DMS 273 (cell line): ENCODE measurements around the gene EN2.

Source experiments
- DNase-seq: peaks from one replicate; lab custom pipeline; 2025; ENCODE audit not compliant: unreplicated experiment; lab: John Stamatoyannopoulos, UW

Gene EN2

DNA sequence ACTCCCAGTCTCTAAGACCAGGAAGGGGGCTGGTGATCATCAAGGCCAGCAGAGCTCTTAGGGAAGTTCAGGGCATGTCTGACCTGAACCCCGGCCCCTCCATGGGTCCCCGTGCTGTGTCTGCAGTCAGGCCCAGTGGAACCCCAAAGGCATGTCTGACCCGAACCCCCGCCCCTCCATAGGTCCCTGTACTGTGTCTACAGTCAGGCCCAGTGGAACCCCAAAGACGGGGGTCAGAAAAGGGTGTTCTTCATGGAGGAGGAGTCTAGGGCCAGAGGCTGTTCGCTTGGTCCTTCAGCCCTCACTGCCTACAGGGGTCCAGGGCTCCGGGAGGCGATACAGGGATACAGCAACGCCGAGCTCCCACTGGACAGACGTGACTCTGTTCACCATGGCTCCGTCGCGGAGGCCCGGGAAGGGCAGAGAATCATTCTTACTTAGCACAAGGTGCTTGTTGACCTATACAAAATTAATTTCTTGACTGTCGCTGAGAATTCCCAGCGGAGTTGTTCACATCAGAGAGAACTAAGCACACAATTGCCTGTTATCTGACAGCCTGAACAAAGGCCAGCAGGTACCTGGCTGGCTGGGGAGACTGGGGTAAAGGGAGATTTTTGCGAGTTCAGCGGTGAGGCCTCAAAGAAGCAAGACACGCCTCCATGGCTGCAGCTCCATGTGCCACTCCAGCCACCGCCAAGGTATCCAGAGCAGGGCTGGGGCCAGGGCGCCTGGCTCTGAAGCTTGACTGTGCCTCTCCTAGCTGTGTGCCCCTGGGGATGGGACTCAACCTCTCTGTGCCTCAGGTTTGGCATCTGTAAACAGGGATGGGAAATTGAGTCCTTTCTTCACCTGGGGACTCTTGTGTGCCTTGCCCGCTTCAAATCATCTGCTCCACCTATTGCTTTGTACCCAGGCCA, 26.8 kb downstream of the EN2 start:
- no peak for DNase-seq

DNA sequence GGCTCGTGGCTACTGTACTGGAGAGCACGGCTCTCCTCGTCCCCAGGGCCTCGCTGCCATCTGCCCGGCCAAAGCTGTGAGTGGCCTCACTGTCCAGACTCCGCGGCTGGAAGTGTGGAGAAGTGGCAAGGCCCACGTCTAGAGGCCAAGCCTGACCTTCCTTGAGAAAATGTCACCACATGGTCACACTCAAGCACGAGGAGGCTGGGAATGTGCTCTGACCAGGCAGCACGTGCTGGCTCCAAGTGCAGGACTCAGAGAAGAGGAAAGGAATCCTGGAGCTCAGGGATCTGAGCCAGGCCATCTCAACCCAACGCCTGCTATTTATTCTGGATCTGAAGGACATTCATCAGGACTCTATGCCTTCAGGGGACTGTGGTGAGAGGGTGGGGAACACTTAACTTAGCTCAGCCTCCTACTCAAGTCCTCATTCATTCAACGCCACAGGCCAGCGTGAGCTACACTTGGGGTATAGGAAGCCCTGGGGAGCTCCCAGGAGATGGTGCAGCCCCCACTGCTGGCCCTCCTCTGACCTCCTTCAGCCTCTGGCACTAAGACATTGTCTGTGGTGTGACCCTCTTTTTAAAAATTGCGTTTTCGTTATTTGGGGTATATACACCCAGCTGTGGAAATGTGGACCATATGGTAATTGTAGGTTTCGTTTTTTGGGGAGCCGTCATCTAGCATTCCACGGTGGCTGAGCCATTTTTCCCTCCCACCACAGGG, 29.0 kb downstream of the EN2 start:
- no peak for DNase-seq

DNA sequence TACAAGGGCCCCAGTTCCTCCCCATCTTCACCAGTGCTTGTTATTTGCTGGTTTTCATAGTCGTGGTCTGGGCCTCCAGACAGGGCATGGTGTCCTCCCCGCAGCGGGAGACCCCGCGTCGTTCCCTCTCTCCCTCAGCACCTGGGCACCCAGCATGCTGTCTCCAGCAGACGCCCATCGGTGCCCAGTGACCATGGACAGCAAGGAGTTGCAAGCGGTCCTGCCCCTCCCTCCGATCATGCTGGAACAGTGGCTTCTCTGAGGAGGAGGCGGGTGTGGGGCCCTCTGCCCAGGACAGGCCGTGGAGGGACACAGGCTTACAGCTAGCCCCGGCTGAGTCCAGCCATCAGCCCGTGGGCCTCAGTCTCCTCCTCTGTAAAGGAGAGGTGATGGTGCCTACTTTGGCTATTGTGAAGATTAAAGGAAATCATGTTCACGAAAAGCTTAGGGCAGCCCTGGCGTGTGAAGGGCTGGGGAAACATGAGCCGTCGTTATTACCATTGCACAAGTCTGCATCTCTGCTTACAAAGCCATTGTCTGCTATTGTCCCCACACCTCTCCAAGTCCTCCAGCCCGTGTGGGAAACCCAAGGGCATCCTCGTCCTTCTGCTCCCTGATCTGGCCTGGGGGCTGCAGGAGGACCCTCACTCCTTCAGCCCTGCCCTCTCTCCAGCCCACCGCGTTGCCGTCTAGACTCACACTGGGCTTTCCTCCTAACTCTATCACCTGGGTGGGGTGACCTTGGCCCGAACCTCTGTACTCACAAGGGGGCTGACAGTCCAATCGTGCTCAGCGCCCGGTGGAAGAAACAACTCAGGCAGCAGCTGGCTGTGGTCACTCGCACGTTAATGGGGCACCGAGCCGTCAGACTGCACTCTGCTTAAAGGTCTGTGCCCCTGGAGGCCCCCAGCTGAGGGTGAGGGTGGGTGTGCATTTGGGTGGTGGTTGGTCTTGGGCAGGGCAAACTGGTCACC, 29.9 kb downstream of the EN2 start:
- DNase-seq, result no peak

DNA sequence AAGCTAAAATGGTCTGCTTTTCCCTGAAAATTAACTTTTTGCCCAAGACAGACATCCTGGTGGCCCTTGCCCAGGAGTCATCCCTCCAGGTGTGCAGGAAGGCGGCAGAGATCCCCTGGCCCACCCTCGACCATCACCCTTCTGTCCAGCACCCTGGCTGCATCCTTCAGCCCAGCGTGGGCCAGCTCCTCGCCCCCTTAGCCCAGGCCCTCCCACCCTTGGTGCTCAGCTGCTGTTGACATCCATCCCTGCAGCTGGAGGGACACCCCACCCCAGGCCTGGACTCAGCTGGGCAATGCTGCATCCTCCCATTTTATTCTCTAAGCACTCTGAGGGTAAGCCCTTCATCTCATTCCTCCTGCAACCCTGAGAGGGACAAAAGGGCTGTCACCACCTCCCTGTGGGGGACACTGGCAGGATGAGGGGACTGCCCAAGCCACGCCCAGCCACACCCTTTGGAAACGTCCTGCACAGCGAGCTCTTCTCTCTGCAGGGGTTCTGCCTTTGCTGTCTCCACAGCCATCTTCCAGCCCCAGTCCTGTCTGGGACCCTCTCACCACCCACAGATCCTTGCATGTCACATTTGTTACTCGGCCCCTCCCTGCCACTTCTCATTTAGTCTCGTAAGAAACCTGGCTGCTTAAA, 30.7 kb downstream of the EN2 start:
- DNase-seq, result no peak

DNA sequence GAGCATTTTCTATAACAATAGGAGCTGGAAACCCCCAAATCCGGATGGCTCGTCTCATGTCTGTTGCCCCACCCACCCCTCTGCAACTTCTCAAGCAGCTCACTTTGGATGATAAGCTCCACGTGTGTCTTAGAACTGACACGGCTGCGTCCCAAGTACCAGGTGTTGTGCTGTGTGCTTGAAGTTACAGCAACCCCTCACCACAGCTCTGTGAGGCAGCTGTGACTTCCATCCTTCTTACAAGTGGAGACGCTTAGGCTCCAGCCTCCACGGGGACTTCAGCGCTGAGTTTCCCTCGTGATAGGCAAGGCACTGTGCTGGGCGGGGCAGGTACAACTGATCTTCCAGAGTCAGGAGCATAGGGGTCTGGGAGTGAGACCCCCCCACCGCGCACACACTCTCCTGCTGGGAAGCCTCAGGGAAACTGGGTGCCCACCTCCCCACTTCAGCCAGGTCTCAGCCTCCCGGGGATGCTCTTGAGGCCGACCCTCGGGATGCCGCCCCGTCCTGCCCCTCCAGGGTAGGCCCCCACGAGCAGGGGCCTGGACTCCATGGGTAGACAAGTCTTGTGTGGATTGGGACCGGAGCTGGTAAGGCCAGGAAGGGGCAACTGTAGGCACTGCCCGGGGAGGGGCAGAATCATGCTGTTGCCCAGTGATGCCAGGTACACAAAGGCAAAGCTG, 31.4 kb downstream of the EN2 start:
- DNase-seq, result no peak

DNA sequence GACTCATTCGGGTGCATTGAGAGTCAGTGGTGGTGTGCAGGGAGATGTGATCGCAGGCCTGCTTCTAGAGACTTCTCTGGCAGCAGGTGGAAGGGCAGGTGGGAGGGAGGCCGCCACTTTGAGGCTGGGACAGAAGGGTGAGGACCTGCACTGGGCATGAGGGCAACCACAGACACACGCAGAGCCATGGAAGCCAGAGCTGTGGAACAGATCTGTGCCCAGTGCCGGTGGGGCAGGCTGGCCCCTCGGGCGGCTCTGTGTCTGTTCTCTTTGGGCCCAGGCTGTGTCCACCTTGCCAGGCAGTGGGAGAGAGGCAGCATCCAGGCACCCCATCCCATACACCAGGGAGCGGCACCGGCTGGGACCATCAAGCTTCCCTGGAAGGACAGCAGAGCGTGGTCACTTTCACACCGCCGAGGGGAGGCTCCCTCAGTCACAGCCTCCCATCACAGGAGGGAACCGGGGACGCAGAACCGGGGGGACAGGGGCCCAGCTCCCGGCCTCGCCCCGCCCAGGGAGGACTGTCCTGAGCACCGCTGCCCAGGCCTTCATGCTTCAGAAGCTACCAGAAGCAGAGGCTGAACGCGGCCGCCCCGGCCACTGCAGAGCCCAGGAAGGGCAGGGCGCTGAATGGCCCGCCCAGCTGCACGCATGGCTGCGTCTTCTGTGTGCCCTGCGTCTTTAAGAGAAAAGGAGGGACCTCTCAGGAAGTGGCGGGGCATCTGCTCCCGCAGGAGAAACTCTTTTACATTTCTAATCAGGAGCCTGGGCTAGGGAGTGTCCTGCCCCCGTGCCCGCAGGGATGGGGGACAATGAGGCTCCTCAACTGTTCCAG, 32.1 kb downstream of the EN2 start:
- DNase-seq, result no peak

DNA sequence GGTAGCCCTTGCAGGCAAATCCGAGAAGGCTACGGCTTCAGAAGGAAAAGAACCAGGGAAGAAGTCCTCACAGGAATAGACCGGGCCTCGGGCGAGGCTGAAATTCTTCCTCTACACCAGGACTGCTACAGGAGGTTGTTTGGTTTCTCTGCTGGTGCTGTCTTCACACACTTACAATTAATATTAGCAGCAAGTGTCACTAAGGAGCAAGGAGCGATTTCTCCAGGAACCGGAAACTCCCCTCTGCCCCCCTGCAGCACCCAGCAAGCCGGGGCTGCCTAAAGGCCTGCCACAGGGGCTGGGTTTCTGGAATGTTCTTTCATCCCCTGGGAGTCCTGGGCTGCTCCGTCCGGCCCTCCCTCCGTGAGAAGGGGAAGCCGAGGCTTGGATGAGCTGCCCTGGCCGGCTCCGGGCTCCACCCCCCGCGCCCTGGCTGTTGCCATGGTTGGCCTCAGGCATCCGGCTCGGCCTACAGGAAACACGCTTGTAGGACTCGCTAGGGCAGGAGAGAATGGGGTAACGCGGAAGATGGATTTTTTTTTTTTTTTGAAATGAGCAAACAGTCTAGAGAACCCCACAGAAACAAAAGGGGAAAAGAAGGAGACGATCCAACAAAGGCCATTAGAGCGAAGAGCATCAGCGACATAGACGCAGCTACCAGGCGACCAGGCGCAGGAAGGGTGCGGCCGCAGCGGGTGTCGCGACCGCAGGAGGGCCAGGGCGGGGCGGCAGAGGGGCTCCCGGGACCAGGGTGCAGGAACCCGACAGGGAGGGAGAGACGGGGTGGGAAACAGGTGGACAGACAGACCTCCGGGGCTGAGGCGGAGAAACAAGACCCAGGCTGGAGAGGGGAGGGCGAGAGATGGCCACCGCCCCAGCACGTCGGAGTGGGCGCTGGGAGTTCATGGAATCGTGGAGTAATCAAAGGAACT, 33.0 kb downstream of the EN2 start:
- DNase-seq, result no peak

DNA sequence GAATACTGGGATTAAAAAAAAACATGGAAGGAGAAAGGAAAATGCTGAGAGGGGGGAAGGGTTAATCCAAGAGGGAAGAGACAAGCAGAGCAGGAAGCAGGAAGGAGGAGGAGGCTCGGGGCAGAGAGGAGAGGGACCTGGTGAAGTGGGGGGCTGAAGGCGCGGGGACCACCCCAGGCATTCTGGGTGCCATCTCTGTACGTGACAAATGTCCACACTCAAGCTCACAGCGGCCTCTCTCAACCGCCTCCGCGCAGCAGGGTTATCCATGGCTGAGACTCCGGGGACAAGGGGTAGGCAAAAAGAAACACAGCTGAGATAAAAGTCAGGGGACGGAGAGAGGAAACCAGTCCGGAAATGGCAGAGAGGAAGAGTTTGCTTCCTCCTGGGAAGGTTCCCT, 33.9 kb downstream of the EN2 start:
- no peak for DNase-seq

DNA sequence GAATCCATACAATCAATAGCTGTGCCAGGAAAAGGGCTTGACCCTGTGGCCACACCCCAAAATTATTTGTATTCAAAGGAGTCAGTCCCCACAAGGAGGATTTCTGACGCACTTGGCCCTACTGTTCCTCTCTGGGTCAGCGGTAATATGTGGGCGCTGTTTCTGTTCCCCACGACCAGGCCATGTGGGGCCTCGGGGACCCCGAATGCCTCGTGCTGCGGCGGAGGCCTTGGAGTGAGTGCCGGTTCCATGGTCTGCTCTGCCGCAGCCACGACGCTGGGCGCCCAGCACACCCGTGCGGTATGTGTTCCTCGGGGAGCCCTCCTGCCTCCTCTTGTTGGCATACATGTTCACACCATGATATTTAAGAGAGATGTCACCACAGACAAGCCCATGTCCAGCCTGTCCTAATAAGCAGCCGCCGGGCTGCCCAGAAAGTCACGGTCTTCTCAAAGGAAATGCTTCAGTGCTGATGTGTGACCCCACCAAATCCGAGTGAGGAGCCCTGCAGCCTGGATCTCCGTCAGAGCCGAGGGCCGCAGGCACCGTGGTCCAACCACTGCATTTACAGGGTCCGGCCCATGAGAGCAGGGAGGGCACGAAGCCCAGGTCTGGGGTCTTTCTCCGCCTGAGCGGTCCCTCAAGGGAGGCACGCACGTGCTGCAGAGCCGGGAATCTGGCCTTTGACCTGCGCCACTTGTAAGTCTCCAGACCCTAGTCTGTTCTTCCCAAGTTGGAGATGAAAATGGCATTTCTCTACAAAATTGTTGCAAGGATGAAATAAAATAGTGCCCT, 36.0 kb downstream of the EN2 start:
- DNase-seq, result no peak

DNA sequence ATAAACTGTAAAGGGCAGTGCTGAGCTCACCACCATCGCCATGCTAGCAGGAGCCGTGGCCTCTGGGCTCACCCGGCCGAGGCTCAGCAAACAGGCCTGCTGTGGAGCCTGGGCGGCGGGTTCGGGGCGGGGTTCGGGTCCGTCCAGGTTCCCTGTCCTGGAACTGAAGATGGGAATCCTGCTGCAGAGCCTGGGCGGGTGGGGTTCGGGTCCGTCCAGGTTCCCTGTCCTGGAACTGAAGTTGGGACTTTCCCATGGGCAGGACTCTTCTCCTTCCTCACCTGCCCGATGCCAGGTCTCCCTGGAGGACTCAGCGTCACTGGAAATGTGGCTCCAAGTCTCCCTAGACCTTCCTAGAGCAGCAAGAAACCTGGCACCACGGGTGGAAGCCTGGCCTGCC, 36.6 kb downstream of the EN2 start:
- DNase-seq, result no peak

DNA sequence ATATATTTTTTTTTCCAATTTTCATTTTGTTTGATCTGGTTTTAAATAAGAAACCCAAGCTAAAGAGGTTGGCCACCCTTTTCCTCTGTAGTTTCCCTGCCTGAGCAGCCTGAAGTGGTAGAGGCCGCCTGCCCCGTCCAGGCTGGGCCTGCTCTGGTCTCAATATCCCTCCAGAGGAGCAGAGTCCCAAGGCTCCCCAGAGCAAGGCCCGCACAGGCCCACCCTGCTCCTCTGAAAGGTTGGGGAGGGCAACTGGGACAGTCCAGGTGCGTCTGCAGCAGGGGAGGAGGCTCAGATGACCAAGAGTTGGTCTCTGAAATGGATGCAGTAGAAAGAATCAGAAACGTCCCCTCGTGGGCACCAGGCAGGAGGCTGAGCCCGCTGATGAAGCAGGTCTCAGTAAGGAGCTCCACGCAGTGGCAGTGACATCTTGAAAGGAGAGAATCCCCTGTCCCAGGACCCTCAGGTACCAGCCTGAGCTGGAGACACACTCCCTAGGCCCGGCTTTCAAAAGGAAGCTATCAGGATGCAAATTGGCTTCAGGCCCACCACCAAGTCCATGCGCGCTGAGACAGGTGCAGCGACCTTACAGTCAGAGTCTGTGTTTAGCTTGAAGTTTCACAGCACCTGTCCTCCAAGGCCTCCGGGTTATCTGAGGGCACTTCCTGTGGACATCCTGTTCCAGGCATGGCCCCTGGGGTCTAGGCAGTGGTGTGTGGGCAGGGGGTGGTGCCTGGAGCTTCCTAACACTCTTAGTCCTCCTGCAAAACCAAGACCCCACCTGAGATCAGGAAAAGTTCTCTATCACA, 37.7 kb downstream of the EN2 start:
- DNase-seq, result no peak

DNA sequence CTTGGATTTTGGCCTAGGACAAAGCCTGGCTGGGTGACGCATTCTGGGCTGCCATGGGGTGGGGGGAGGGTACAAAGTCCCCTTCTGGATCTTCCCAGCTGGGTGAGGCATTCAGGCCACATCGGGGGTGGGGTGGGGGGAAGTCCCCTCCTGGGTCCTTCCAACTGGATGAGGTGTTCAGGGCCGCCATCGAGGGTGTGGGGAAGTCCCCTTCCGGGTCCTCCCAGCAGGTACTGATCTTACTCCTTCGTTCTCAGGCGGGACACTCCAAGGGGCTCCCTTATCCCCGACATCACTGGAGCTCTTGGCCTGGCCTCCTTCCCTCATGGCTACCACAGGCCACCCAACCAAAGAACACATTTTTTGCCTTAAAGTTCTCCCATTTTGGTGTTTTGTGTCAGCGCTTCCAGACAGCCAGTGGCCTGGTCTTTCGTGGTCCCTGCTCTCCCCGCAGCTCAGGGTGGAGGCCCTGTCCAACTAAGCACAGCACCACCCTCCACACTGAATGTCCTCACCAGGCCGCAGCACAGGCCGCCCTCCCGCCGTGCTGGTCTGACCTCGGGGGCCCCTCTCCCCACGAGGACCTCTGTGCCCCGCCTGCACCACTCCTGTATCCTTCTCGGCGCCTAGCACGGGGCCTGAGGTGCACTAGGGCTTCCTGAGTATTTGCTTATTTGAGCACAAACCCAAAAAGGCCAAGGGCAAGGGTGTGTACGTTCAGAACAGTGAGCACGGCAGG, 38.5 kb downstream of the EN2 start:
- no peak for DNase-seq

DNA sequence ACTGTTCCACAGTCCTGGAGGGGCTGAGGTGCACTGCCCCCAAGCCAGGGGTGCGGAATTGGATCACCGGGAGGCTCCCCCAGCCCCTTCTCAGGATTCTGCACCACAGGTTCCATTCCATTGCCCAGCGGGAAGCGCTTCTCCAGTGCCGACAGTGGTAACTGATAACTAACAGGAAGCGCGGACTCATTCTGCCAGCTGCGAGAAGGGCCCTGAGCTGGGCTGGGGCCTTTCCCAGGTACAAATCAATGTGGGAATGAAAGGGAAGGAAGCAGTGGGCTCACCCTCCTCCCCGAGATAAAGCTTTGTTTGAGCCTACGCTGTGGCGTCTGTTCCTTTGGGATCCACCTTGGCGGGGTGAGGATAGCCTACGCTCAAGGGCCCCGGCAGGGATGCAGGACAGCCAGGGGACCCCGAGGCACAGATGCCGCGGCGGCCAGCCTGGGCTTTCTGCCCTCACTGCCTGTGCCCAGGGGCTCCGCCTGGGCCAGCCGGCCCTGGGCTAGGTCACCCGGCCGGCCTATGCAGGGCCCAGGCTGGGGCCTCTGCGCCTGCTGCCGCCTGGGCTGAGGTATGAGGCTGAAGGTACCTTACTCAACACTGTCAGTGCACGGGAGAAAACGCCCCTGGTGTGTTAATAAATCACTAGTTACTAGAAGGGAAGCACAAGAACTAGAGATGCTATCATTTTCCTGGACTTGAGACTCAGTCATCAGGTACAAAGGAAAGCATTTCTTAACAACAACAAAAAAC, 39.4 kb downstream of the EN2 start:
- no peak for DNase-seq

DNA sequence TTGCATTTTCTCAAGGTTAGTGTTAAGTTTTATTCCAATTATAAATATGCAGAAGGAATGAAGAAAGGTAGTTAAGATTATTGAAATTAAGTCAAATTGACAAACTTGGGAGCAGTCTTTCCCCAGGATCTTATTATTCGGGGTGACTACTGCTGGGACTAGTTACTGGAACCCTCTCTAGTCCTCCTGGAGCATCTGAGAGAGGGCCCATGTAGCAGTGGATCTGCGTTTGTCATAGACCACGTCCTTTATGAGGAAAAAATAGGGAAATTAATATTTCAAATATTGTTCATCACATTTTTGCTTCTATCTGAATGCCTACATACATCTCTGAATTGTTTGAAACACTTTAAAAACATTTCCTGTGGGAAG, 47.5 kb downstream of the EN2 start:
- no peak for DNase-seq

DNA sequence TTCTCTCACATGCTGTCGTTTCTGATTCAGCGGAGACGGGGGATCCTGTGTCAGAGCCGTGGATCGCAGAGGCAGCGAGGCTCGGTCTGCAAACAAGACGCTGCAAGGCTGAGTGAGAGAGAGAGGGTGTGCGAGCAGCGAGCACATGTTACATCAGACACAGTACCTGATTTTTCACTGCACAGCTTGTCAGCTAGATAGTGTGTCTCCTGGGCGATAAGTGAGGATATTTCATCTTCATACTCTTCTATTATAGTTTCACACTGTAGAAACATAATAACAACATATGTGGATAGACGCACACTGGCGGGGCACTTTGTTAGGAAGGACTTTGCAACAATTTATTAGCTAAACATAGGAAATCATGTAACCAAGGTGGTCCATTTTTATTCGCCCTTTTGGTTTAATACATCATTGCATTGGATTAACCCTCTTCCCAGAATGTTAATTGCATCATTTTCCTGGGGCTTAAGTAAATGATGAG, 49.0 kb downstream of the EN2 start:
- no peak for DNase-seq
